ENCODE data around the gene SPINK1.

DNA sequence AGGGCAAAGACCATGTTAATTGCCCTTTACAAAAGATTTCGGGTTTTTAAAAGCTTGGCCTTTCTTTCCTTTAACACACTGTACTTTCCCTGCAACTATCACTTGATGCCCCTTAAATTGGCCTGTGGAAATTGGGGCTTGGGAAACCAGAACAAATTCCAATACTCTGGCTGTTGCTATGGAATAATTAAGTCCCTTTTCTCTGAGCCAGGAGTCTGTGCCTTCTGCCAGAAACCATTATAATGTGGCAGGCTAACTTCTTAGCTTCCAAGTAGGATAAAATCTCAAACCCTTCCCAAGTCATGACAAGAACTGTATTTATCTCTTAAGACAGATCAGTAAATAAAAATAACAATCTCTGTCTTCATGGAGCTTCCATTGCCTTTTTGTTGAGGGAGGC, 1.1 kb upstream of the SPINK1 start:
- no peak for TF ChIP-seq FOXM1 (IDR thresholded peaks at IDR 0.05; ENCODE audit: borderline replicate concordance)
- no peak for TF ChIP-seq HDGF (IDR thresholded peaks at IDR 0.05; ENCODE audit: borderline replicate concordance)
- TF ChIP-seq ARNT (IDR thresholded peaks at IDR 0.05) = no peak
- TF ChIP-seq SUZ12 (IDR thresholded peaks at IDR 0.05) = no peak
- TF ChIP-seq BHLHE40 (IDR thresholded peaks at IDR 0.05; ENCODE audit: borderline replicate concordance) = no peak
- no peak for TF ChIP-seq ZNF384 (IDR thresholded peaks at IDR 0.05)
- TF ChIP-seq CTBP1 (IDR thresholded peaks at IDR 0.05; ENCODE audit: borderline replicate concordance) = no peak
- no peak for TF ChIP-seq SP1 (IDR thresholded peaks at IDR 0.05)
